A673 (cell line): ENCODE data around the gene EFS. TPM values are rescaled to one million over a fixed set of nuclear protein-coding genes. Genes with fewer than 3 reads are reported as not detected.

Experiments used
- BruUV-seq: library from RNA; stranded (reverse); fragments of 400-500 nt; replicated peaks from 2 replicates; lab custom pipeline; 2021; lab: Mats Ljungman, UMichigan
- CTCF ChIA-PET: fragments of 300-600 bp; sonication (Branson Sonifier 250); formaldehyde crosslinking; loops from one replicate; lab custom pipeline; 2022; ENCODE audit warnings: antibody characterized with exemption; lab: Charles Lee
- POLR2A ChIA-PET: fragments of 300-600 bp; sonication (Branson Sonifier 250); formaldehyde crosslinking; loops from one replicate; lab custom pipeline; 2022; ENCODE audit warnings: antibody characterized with exemption; ENCODE audit not compliant: low non-redundant PET; lab: Charles Lee
- DNase-seq: peaks from one replicate; pipeline ENCODE4 v3.0.0-alpha.2; 2015; ENCODE audit warnings: low spot score
- H3K27ac ChIP-seq: fragments of 200-600 bp; sonication (generic); 2 replicates; pipeline ENCODE4 v1.5.1; 2016; ENCODE audit warnings: mixed run types, low read depth, mild to moderate bottlenecking, mixed read lengths, antibody characterized with exemption, low read length; ENCODE audit not compliant: poor library complexity, severe bottlenecking
- H3K27me3 ChIP-seq: fragments of 200-600 bp; sonication (generic); replicated peaks from 2 replicates; pipeline ENCODE4 v1.6.1; 2017; ENCODE audit warnings: mixed run types, low read depth, mild to moderate bottlenecking, mixed read lengths, antibody characterized with exemption, low read length; ENCODE audit not compliant: insufficient read depth, poor library complexity
- H3K36me3 ChIP-seq: fragments of 200-600 bp; sonication (generic); 2 replicates; pipeline ENCODE4 v1.6.1; 2016; ENCODE audit warnings: mixed run types, mild to moderate bottlenecking, mixed read lengths, antibody characterized with exemption, low read length; ENCODE audit not compliant: insufficient read depth, poor library complexity, severe bottlenecking
- H3K4me1 ChIP-seq: fragments of 200-600 bp; sonication (generic); 2 replicates; pipeline ENCODE4 v1.6.1; 2017; ENCODE audit warnings: mixed run types, mild to moderate bottlenecking, mixed read lengths, antibody characterized with exemption, low read length; ENCODE audit not compliant: insufficient read depth, poor library complexity, severe bottlenecking
- H3K4me3 ChIP-seq: fragments of 200-600 bp; sonication (generic); 2 replicates; pipeline ENCODE4 v1.5.1; 2016; ENCODE audit warnings: low read depth, mixed run types, mild to moderate bottlenecking, mixed read lengths, low read length; ENCODE audit not compliant: poor library complexity, severe bottlenecking
- H3K9me3 ChIP-seq: fragments of 200-600 bp; sonication (generic); 2 replicates; pipeline ENCODE4 v1.6.1; 2016; ENCODE audit warnings: mixed run types, low read depth, mild to moderate bottlenecking, mixed read lengths, antibody characterized with exemption, low read length; ENCODE audit not compliant: poor library complexity, severe bottlenecking
- CTCF ChIP-seq: fragments of 300-800, 200-600 bp; sonication (generic); conservative IDR thresholded peaks from 2 replicates; pipeline ENCODE4 v1.5.1; 2017; ENCODE audit warnings: low read depth, mild to moderate bottlenecking, antibody characterized with exemption, low read length, moderate library complexity, mixed read lengths
- EZH2 ChIP-seq: fragments of 200-600 bp; sonication (generic); IDR thresholded peaks from 2 replicates; pipeline ENCODE4 v1.6.1; 2017; ENCODE audit warnings: borderline replicate concordance, low read depth, mild to moderate bottlenecking, mixed read lengths, antibody characterized with exemption, low read length; ENCODE audit not compliant: poor library complexity, severe bottlenecking
- intact Hi-C: fragments of 100-400 bp; cut with micrococcal nuclease; formaldehyde crosslinking; loops from one replicate; pipeline ENCODE4 v1.10.0; 2022; ENCODE audit not compliant: unreplicated experiment
- total RNA-seq: library from RNA; stranded (reverse); gene quantifications from 2 replicates; pipeline ENCODE4 v1.2.3, GENCODE V29; 2021

EFS gene
- total RNA-seq, 1 experiment from 2014 or later: 55.9 TPM

- BruUV-seq: no TSS peak
- no peak for TF ChIP-seq CTCF
- TF ChIP-seq EZH2: no peak
- POLR2A ChIA-PET: no interaction called here
Observed at GRCh38 chr14:23372509-23372908, 7.5 kb upstream of the EFS start, which contains the start of gene IL25. Gene IL25 (plus strand): TSS chr14:23372809.

GRCh38 chr14:23371865-23372264, 6.9 kb upstream of the EFS start:
- Histone ChIP-seq H3K36me3 (no peaks in the 10 kb centered on the region), H3K4me1 (peaks cover 11% of the 10 kb centered on the region), H3K27ac (no peak overlapping the region), H3K4me3 (no peak overlapping the region), H3K27me3 (no peaks in the 10 kb centered on the region), H3K9me3 (no peaks in the 10 kb centered on the region)
- intact Hi-C loops: no loop called here
- POLR2A ChIA-PET: no interaction called here
- TF ChIP-seq EZH2: no peak
- no peak for TF ChIP-seq CTCF
- no TSS peak for BruUV-seq
- no peak for DNase-seq
- CTCF ChIA-PET: no interaction called here

More at GRCh38 chr14:23372509-23372908, 7.5 kb upstream of the EFS start, which contains the start of gene IL25:
- Histone ChIP-seq H3K36me3 (no peaks in the 10 kb centered on the region), H3K9me3 (no peaks in the 10 kb centered on the region), H3K27me3 (no peaks in the 10 kb centered on the region), H3K27ac (no peak within 1 kb of the TSS), H3K4me3 (no peak within 1 kb of the TSS), H3K4me1 (peaks cover 8% of the 10 kb centered on the region)
- intact Hi-C loops: no loop called here
- CTCF ChIA-PET: no interaction called here
- no peak for DNase-seq

DNA sequence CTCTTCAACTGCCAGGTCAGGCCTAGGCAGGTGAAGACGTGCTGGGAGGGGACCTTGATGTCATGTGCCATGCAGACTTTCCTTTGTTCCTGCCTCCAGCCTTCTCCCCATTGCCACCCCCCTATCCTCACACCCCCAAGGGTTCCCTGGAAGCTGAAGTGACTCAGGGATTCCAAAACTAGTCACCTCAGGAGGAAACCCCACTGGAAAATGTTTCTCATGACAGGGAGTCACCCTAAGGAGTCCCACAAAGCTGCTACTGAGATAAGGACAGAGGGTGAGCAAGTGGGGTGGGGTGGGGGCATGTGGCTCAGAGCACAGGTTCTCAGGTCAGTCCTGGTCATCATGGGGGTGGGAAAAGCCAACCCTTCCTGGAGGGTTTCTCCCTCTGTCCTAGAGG, 5.2 kb upstream of the EFS start:
- no peak overlapping the region for H3K4me3 ChIP-seq
- TF ChIP-seq EZH2: no peak
- TF ChIP-seq CTCF: no peak
- H3K27ac ChIP-seq: no peak overlapping the region
- POLR2A ChIA-PET: no interaction called here
- H3K4me1 ChIP-seq: peaks cover 14% of the 10 kb centered on the region
- no peaks in the 10 kb centered on the region for H3K36me3 ChIP-seq
- DNase-seq: no peak
- no peaks in the 10 kb centered on the region for H3K9me3 ChIP-seq
- H3K27me3 ChIP-seq: no peaks in the 10 kb centered on the region
- intact Hi-C loops: no loop called here
- CTCF ChIA-PET: no interaction called here
- no TSS peak for BruUV-seq
